ENCODE data around the gene CYTH4. TPM values are rescaled to one million over a fixed set of nuclear protein-coding genes. Genes with fewer than 3 reads are reported as not detected.

Gene CYTH4
- total RNA-seq, 2 donors from 2014 or later, result 3.0 to 7.4 TPM

- no peaks in the 10 kb centered on the region for H3K4me1 ChIP-seq
- intact Hi-C loops (cut with DNase I), result no loop called here
- H3K36me3 ChIP-seq, result no peaks in the 10 kb centered on the region
- no peaks in the 10 kb centered on the region for H3K9me3 ChIP-seq
- no peak for TF ChIP-seq CTCF (IDR thresholded peaks at IDR 0.05)
- peak overlapping the region; percentile 70 for H3K27ac ChIP-seq
- DNase-seq, result no peak
- H3K4me3 ChIP-seq, result no peak overlapping the region
- no peaks in the 10 kb centered on the region for H3K27me3 ChIP-seq
- no peak overlapping the region for H3K9ac ChIP-seq (ENCODE audit: low read depth in 2 of 2, low read length in 2 of 2)
These were observed 23.6 kb downstream of the CYTH4 start for GRCh38 chr22:37305887-37306286.

- no peak overlapping the region for H3K4me3 ChIP-seq
- H3K4me1 ChIP-seq, result no peaks in the 10 kb centered on the region
- H3K27ac ChIP-seq, result peak overlapping the region; percentile 70
- no peak for TF ChIP-seq CTCF (IDR thresholded peaks at IDR 0.05)
- no peak for DNase-seq
- H3K36me3 ChIP-seq, result no peaks in the 10 kb centered on the region
- H3K9me3 ChIP-seq, result no peaks in the 10 kb centered on the region
- H3K27me3 ChIP-seq, result no peaks in the 10 kb centered on the region
- intact Hi-C loops (cut with DNase I), result no loop called here
- peak overlapping the region in 1 of 2 donors; percentile 42 for H3K9ac ChIP-seq (ENCODE audit: low read depth in 2 of 2, low read length in 2 of 2)
These were observed 24.2 kb downstream of the CYTH4 start for GRCh38 chr22:37306494-37306829.

GRCh38 chr22:37308385-37309200, 26.3 kb downstream of the CYTH4 start:
- Histone ChIP-seq H3K4me3 (no peak overlapping the region), H3K27ac (peak overlapping the region; percentile 70), H3K36me3 (no peaks in the 10 kb centered on the region), H3K4me1 (no peaks in the 10 kb centered on the region), H3K27me3 (no peaks in the 10 kb centered on the region), H3K9ac (ENCODE audit: low read depth in 2 of 2, low read length in 2 of 2) (no peak overlapping the region), H3K9me3 (no peaks in the 10 kb centered on the region)
- intact Hi-C loops (cut with DNase I), result no loop called here
- DNase-seq, result no peak
- no peak for TF ChIP-seq CTCF (IDR thresholded peaks at IDR 0.05)

- no peak for DNase-seq
- H3K4me1 ChIP-seq, result no peaks in the 10 kb centered on the region
These were observed 27.1 kb downstream of the CYTH4 start for GRCh38 chr22:37309211-37310074.

More at GRCh38 chr22:37309211-37310074, 27.1 kb downstream of the CYTH4 start:
- Histone ChIP-seq H3K27me3 (no peaks in the 10 kb centered on the region), H3K4me3 (no peak overlapping the region), H3K27ac (no peak overlapping the region), H3K9me3 (no peaks in the 10 kb centered on the region), H3K36me3 (no peaks in the 10 kb centered on the region), H3K9ac (ENCODE audit: low read depth in 2 of 2, low read length in 2 of 2) (no peak overlapping the region)
- no peak for TF ChIP-seq CTCF (IDR thresholded peaks at IDR 0.05)
- intact Hi-C loops (cut with DNase I), result no loop called here
